HG03097 (cell line): ENCODE data around the gene BCL2L11.

Source experiments
- ATAC-seq: cut with Tn5 transposase; IDR thresholded peaks from one replicate; pipeline ENCODE4 v1.9.1; 2021; ENCODE audit not compliant: unreplicated experiment, low FRiP score

BCL2L11 gene

GRCh38 chr2:111117598-111118480, 2.9 kb upstream of the BCL2L11 start:
- no peak for ATAC-seq

GRCh38 chr2:111118481-111118980, 2.2 kb upstream of the BCL2L11 start:
- no peak for ATAC-seq

DNA sequence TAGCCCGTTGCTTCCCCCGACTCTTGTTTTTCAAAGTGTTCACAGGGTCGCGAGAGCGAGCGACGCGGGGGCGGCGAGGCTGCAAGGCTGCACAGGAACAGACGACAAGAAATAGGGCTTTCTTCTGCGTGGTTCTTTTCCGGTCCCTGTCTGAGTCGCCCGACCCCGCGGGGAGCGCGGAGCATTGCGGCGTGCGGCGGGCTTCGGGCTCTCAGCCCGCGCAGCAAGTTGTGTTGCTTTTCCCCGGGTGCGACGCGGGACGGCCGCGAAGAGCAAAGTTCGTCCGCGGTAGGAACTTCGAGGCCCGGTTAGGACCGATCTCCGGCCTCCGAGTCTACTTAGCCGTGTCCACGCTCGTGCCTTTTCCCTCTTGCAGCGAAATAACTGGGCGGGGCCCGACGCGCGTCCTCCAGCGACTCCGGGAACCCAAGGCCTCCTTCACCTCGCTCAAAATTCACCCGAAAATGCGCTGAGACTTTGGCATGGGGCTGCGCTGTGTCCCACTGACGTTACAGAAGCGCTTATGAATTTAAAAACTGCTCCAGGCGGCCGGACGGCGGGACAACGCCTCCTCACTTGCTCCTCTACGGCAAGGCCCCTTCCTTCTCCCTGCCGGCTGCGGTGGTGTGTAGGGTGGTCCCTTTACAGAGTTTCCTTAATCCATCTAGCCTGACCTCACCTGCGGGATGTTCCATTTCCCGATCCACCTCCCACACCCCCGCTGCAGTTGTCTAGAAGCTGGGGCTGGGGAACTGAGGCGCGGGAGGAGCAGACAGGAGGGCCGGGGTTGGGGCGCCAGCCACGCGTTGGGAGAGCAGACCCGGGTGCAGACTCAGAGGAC, 1.5 kb upstream of the BCL2L11 start:
- ATAC-seq = no peak

GRCh38 chr2:111119822-111120252, 877 bp upstream of the BCL2L11 start:
- ATAC-seq = no peak

- ATAC-seq = no peak
These were observed 514 bp downstream of the BCL2L11 start for GRCh38 chr2:111121028-111121827.

- peak; percentile 37 for ATAC-seq
These were observed 1.3 kb downstream of the BCL2L11 start for GRCh38 chr2:111121828-111122630.

DNA sequence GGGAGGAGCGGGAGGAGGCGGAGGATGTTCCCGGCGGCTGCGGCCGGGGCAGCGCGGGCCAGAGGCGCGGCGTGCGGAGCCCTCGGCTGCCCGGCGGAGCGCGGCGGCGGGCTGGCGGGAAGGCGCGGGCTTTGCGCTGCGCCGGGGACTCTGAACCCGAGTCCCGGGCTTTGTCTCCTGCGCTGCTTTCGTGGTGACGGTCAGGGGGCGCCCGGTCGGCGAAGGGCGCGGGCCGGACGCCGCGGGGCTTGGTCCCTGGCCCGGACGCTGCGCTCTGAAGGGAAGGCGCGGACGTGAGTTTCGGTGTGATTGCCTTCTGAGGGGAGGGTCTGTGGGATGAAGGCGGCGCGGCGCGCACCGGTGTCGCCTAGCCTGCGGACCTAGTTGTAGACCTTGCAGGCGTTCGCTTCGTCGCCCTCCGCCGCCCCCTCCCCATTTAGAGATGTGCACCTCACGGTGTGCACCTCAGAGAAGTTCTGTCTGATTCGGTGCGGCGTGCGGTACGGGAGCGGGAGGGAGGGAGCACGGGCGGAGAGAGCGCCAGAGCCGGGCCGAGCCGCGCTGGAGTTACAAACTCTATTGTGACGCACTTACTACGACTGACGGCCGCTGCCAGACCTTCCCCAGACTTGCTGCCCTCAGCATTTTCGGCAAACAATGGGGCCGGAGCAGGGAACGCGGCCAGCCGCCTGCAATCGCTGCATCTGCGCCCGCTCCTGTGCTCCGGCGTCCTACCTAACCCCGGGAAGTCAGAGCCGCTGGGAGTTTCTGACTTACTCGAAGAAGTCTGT, 2.1 kb downstream of the BCL2L11 start:
- no peak for ATAC-seq

DNA sequence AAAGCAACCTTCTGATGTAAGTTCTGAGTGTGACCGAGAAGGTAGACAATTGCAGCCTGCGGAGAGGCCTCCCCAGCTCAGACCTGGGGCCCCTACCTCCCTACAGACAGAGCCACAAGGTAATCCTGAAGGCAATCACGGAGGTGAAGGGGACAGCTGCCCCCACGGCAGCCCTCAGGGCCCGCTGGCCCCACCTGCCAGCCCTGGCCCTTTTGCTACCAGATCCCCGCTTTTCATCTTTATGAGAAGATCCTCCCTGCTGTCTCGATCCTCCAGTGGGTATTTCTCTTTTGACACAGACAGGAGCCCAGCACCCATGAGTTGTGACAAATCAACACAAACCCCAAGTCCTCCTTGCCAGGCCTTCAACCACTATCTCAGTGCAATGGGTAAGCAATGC, 3.0 kb downstream of the BCL2L11 start:
- no peak for ATAC-seq

GRCh38 chr2:111126581-111126980, 5.9 kb downstream of the BCL2L11 start:
- no peak for ATAC-seq

DNA sequence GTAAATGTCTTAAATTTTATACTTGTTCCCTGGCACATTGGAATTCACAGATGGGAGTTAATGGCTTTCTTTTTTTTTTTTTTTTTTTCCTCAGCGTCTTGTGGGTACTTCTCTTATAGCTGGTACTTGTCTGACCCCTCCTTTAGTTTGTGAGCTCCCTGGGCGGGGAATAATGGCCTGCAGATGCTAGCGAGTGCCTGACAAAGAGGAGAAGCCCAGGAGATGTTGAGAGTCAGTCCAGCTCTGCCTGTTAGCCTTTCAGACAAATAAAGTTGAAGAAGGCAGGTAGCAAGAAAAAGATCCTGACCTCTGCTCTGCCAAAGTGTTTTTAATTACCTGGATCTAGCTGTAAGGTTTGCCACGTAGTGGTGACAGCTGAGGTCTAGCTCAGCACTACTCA, 6.6 kb downstream of the BCL2L11 start:
- no peak for ATAC-seq

DNA sequence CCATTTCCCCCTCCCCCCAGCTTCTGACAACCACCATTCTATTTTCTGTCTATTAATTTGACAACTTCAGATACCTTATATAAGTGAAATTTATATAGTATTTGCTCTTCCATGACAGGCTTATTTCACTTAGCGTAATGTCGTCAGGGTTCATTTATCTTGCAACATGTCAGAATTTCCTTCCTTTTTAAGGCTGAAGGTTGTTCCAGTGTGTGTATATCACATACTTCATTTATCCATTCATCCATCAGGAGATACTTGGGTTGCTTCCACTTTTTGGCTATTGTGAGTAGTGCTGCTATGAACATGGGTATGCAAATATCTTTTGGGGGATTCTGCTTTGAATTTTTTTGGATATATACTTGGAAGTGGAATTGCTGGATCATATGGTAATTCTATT, 7.4 kb downstream of the BCL2L11 start:
- ATAC-seq = no peak

DNA sequence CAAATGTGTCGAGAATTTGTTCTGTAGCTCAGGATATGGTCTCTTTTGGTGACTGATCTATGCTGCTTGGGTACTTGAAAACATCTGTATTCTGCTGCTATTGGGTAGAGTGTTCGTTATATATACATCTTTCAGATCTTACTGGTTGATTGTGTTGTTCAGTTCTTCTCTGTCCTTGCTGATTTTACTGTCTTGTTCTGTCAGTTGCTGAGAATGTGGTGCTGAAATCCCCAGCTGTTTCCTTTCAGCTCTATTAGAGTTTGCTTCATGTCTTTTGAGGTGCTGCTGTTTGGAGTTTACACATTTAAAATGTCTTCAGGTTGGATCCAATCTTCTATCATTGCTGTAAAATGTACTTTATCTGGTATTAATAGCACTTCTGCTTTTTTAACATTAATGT, 12.9 kb downstream of the BCL2L11 start:
- ATAC-seq = no peak

- ATAC-seq = no peak
These were observed 13.3 kb downstream of the BCL2L11 start for GRCh38 chr2:111134055-111134454.

DNA sequence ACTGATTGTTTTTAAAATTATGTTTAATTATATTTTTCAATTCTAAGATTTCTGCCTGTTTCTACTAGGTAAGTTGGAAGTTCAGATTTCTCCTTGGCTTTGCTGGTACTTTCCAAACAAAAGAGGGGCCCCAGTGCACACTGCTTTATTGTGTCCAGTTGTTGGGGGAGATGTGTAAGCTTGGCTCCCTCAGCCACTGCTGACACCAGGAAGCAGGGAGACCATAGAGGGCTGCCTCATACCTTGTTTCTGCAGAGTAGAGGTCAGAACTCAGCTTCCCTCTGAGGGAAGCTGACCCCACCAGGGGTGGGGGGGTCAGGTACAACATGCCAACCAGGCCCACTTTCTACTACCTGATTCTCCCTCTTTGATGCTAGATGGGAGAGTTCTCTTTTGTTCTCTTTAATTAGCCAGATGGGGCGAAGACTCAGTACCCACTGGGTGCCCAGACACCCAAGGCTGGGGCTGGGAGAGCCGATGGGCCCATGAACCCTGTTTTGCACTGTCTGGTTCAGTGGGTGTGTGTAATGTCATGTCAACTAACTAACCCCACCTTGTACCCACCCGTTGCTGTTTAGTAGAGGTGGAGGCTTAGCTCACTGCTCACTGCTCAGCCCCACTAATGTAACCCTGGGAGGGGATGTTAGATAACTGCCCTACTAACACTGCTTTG, 14.7 kb downstream of the BCL2L11 start:
- no peak for ATAC-seq

DNA sequence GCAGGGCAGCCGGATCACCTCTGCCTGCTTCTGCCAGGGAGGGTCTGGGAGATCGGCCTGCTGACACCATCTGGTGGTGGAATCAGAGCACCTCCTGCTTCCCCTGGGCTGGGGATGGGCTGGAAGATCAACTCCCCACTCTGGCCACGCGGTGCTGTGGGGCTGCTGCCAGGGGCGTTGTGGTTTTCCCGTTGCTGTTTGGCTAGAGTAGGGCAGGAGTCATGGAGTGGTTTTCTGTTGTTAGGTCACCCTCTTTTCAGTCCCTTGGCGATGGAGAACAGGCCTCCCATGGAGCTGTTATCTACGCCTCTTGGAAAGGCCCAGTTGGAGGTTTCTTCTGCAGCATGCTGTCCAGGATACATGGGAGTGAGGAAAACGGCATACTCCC, 15.2 kb downstream of the BCL2L11 start:
- no peak for ATAC-seq

DNA sequence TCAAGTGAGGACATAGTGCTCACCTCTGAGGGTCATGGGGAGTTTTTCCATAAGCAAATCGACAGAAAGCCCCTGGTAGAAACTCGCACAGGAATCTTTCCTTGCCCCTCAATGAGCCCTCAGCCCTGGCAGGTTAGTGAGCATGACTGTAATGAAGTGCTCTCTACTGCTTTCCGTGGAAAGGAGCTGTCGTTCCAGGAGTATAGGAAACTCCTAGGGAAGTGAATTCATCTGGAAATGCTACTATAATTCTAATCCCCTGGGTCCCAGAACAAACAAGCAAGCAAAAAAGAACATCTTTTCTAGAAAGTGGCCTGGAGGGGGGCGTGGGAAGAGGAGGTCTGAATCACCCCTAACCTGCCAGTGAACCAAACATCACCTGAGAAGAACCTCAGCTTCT, 18.1 kb downstream of the BCL2L11 start:
- ATAC-seq = no peak

GRCh38 chr2:111139637-111140317, 19.1 kb downstream of the BCL2L11 start:
- ATAC-seq = no peak

- no peak for ATAC-seq
These were observed 20.1 kb downstream of the BCL2L11 start for GRCh38 chr2:111140815-111141214.
